GM06990 (cell line): ENCODE measurements around the gene DTNBP1.

ENCODE experiments used
- DNase-seq: peaks from one replicate; pipeline ENCODE4 v3.0.0-alpha.2; 2011; ENCODE audit not compliant: insufficient read length; ENCODE audit errors: extremely low read depth
- H3K27me3 ChIP-seq: replicated peaks from 2 replicates; pipeline ENCODE4 v1.6.0; 2011; ENCODE audit warnings: low read length; ENCODE audit not compliant: control insufficient read depth, insufficient read depth
- H3K36me3 ChIP-seq: 2 replicates; pipeline ENCODE4 v1.5.1; 2011; ENCODE audit warnings: low read length; ENCODE audit not compliant: control insufficient read depth, insufficient read depth
- H3K4me3 ChIP-seq: replicated peaks from 2 replicates; pipeline ENCODE4 v1.5.1; 2011; ENCODE audit warnings: low read depth, mild to moderate bottlenecking, control low read depth, low read length
- CTCF ChIP-seq: IDR thresholded peaks from 2 replicates; pipeline ENCODE4 v1.5.1; 2011; ENCODE audit warnings: low read length, control low read depth, mild to moderate bottlenecking, inconsistent platforms; ENCODE audit not compliant: insufficient read depth, poor library complexity, severe bottlenecking

DTNBP1 gene

GRCh38 chr6:15662326-15663129 lies at the start of gene DTNBP1:
Gene DTNBP1, minus strand, starts transcription at chr6:15663028. Its CDS starts 159 bp downstream, at chr6:15662869.
- no peak for TF ChIP-seq CTCF
- Histone ChIP-seq H3K36me3 (peaks cover 1% of the 10 kb centered on the region), H3K27me3 (no peaks in the 10 kb centered on the region), H3K4me3 (peak within 1 kb of the TSS; percentile 87)
- DNase-seq, result peak; percentile 91

GRCh38 chr6:15709651-15710269 lies 46.9 kb upstream of the DTNBP1 start:
- Histone ChIP-seq H3K27me3 (no peaks in the 10 kb centered on the region), H3K4me3 (no peak overlapping the region), H3K36me3 (no peaks in the 10 kb centered on the region)
- no peak for DNase-seq
- no peak for TF ChIP-seq CTCF

DNA sequence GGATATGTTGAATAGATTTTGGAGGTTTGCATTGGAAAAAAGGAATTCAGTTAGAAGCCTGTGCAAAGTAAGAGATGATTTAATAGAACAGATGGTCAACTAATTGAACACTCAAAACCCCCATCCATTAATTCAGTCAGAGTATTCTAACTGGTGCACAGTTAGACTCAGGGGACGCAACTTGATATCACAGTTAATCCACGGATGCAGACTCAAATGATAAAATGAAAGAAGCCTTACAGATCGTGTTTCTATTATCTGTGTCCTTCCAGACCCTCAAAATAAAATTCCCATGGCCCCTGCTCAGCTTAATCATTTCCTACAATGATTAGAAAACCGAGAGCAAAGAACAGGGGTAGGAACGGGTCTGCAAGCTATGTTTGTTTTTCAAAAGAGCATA lies 45.4 kb upstream of the DTNBP1 start:
- no peak for DNase-seq
- Histone ChIP-seq H3K4me3 (no peak overlapping the region), H3K27me3 (no peaks in the 10 kb centered on the region)

GRCh38 chr6:15705981-15706380 lies 43.2 kb upstream of the DTNBP1 start:
- H3K4me3 ChIP-seq, result no peak overlapping the region
- no peak for TF ChIP-seq CTCF
- no peaks in the 10 kb centered on the region for H3K36me3 ChIP-seq
- H3K27me3 ChIP-seq, result no peaks in the 10 kb centered on the region
- DNase-seq, result no peak

More for the DNA sequence above, 45.4 kb upstream of the DTNBP1 start:
- no peak for TF ChIP-seq CTCF
- no peaks in the 10 kb centered on the region for H3K36me3 ChIP-seq

GRCh38 chr6:15698471-15698870 lies 35.6 kb upstream of the DTNBP1 start:
- TF ChIP-seq CTCF, result no peak
- Histone ChIP-seq H3K27me3 (no peaks in the 10 kb centered on the region), H3K36me3 (no peaks in the 10 kb centered on the region), H3K4me3 (no peak overlapping the region)
- DNase-seq, result no peak
